ENCODE results near the gene IL2RA.
"Not testable (repeated sequence)": the region's sequence is repeated elsewhere in the genome, so short reads cannot be mapped to it uniquely, and the experiment has no call there.

IL2RA gene

DNA sequence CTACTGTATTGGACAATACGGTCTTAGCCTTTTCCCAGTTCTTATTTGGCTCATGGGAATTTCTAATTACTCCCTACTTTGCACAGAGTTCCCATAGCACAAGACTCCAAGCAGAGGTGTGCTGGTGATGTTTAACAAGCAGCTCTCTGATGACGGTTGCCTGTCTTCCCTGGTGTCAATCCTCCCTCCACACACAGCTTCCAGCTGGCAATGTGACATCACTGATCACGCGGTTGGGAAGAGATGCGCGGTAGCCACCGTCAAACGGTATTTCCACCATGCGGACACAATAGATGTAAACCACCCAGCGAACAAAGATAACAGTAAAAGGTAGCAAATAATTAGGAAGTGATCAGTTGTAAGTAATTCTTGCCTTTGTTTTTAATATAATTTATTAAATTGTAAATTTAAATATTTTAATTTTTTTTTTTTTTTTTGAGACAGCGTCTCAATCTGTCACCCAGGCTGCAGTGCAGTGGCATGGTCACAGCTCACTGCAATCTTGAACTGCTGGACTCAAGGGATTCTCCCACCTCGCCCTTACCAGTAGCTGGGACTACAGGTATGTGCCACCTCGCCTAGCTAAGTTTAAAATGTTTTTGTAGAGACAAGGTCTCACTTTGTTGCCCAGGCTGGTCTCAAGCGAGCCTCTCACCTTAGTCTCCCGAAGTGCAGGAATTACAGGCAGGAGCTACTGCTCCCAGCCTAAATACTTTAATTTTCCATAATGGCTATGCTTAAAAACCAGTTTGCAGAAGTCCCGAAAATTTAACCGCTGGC lies 48.6 kb downstream of the IL2RA start:
- no peak for DNase-seq (ENCODE audit: low spot score)

DNA sequence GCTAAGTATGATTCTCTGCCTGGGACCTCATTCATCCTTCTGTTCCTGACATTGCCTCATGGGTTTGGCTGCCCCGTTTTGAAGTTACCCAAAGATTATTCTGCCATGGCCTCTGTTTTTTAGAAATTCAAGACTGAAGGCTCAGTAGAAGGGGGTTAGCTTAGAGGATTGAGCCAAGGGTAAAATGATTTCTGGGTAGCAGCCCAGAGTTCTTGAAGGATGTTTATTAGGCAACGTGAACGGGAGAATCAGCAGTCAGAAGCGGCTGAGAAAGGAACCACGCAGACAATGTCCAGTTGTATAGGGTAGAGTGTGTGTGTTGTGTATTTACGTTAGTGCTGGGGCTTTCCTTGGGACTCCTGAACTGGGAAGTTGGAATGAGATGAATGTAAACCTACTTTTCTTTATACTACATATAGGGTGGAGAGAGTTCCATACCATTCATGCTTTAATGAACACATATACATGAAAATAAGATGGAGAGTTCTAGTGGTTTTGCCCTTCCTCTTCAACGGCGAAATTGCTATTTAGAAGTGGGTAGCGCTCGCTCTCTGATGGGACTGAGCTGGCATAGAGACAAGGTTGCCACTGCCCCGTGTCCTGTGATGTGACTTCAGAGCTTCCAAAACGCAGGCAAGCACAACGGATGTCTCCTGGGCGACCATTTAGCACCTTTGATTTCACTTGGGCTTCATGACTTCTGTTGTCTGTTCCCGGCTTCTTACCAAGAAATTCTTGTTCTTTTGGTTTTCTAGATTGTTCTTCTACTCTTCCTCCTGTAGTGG lies 49.9 kb downstream of the IL2RA start:
- DNase-seq (ENCODE audit: low spot score): no peak

DNA sequence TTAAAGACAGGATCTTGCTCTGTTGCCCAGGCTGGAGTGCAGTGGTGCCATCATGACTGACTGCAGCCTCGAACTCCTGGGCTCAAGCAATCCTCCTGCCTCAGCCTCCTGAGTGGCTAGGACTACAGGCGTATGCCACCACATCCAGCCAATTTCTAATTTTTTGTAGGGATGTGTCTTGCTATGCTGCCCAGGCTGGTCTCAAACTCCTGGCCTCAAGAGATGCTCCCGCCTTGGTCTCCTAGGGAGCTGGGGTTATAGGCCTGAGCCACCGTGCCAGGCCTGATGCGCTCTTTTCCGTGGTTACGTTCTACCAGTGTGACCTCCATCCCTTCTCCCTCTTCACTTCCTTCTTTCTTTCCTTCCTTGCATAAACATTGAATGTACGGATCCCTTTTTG lies 50.6 kb downstream of the IL2RA start:
- DNase-seq (ENCODE audit: low spot score): no peak

DNA sequence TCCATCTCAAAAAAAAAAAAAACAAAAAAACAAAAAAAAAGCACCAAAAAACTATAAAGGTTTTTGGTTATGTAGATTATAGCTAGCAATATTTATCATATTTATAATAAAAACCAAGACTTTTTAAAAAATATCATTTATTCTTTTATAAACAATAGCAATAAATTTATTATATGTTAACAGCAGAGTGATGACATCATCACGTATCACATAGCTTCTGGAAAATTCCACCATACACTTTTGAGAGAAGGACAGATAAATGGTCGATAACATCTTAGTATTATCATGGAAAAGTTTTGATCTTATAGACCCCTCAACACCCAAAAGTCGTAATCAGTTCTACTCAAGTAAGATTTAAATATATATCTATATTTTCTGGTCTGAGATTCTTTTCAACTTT lies 51.6 kb downstream of the IL2RA start:
- DNase-seq (ENCODE audit: low spot score): no peak

GRCh38 chr10:6009961-6010360 lies 52.2 kb downstream of the IL2RA start:
- DNase-seq (ENCODE audit: low spot score): no peak

DNA sequence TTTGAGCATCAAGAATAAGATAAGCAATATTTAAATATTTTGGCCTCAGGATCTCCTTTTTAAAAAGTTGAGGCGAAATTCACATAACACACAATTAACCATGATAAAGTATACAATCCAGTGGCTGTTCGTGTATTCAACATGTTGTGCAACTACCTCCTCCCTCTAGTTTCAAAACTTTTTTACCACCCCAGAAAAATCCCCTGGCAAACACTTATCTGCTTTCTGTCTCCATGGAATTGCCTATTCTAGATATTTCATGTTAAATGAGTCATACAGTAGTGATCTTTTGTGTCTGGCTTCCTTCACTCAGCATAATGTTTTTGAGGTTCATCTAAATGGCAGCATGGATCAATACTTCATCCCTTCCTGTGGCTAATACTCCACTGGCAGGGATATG lies 53.0 kb downstream of the IL2RA start:
- no peak for DNase-seq (ENCODE audit: low spot score)

GRCh38 chr10:6008497-6009142 lies 53.5 kb downstream of the IL2RA start:
- no peak for DNase-seq (ENCODE audit: low spot score)

- DNase-seq (ENCODE audit: low spot score): no peak
These were observed 55.2 kb downstream of the IL2RA start for GRCh38 chr10:6006991-6007390.

GRCh38 chr10:6006546-6006945 lies 55.6 kb downstream of the IL2RA start:
- DNase-seq (ENCODE audit: low spot score): no peak

DNA sequence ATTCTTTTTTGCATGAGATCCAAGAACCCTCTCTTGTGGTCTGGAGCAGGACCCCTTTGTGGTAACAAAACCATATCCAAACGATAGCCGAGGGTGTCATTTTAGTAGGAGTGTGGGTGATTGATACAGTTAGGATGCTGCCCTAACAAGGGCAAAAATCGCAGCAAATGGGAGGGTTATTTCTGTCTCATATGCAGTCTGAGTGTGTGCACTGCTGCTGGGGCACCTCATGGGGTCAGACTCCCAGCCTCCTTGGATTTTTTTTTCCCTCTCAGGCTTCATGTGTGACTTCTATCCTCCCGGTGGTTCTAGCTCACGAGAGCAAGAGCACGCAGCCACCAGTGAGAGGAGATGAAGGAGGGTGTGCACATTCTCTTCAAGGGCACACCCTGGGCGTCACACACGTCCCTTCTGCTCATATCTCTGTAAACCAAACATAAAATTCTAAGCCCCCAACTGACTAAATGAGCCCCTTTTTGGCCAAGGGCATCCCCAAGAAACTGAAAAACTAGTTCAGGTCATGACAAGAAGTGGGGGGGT lies 56.2 kb downstream of the IL2RA start:
- no peak for DNase-seq (ENCODE audit: low spot score)

- DNase-seq (ENCODE audit: low spot score): not testable (repeated sequence)
These were observed 56.9 kb downstream of the IL2RA start for GRCh38 chr10:6005161-6005804.

DNA sequence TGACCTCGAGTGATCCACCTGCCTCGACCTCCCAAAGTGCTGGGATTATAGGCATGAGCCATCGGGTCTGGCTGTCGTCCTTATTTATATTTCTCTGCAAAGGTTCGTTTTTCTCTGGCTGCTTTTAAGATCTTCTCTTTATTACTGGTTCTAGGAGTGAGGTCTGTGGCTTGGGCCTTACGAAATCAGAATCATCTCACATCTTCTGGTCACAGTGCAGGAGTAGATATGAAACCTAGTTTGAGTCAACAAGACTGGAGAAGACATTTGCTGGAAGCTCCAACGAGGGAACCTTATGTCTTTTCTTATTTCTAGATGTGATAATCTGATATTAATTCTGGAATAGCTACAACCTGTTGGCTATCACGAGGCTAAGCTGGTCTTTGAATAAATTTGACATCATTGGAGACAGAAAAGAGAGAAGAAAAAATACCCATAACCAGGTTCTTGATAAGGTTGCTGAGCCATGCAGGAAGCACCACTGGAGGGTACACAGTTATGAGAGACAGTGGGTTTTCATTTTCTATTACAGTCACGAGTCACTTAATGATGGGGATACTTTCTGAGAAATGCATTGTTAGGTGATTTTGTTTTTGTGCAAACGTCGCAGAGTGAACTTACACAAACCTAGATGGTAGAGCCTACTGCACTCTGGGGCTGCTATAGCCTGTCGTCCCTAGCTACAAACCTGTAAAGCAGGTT lies 59.2 kb downstream of the IL2RA start:
- DNase-seq (ENCODE audit: low spot score): no peak

GRCh38 chr10:5999440-6000165 lies 62.6 kb downstream of the IL2RA start:
- DNase-seq (ENCODE audit: low spot score): no peak

- no peak for DNase-seq (ENCODE audit: low spot score)
These were observed 65.5 kb downstream of the IL2RA start for GRCh38 chr10:5996696-5997095.

- DNase-seq (ENCODE audit: low spot score): no peak
These were observed 69.8 kb downstream of the IL2RA start for GRCh38 chr10:5992398-5992797.

- DNase-seq (ENCODE audit: low spot score): no peak
These were observed 70.5 kb downstream of the IL2RA start for GRCh38 chr10:5991708-5992107.

- no peak for DNase-seq (ENCODE audit: low spot score)
These were observed 72.4 kb downstream of the IL2RA start for GRCh38 chr10:5989756-5990155.

GRCh38 chr10:5988336-5988920 lies 73.7 kb downstream of the IL2RA start:
- no peak for DNase-seq (ENCODE audit: low spot score)

- DNase-seq (ENCODE audit: low spot score): no peak
These were observed 74.4 kb downstream of the IL2RA start for GRCh38 chr10:5987747-5988146.

GRCh38 chr10:5985029-5985428 lies 77.1 kb downstream of the IL2RA start:
- no peak for DNase-seq (ENCODE audit: low spot score)

All from putamen (tissue), 1 donor.